OCI-LY7 (cell line): ENCODE measurements around the gene RBM19. TPM values are rescaled to one million over a fixed set of nuclear protein-coding genes. Genes with fewer than 3 reads are reported as not detected.

ENCODE experiments used
- BruUV-seq: library from RNA; stranded (reverse); fragments of 400-500 nt; replicated peaks from 2 replicates; lab custom pipeline; 2021; lab: Mats Ljungman, UMichigan
- CTCF ChIA-PET: fragments of 300-600 bp; sonication (Branson Sonifier 250); formaldehyde crosslinking; loops from one replicate; lab custom pipeline; 2022; ENCODE audit warnings: antibody characterized with exemption; ENCODE audit not compliant: unreplicated experiment; lab: Charles Lee
- POLR2A ChIA-PET: fragments of 300-600 bp; sonication (Branson Sonifier 250); formaldehyde crosslinking; loops from one replicate; lab custom pipeline; 2022; ENCODE audit warnings: antibody characterized with exemption; lab: Charles Lee
- DNase-seq: peaks from one replicate; pipeline ENCODE4 v3.0.0-alpha.2; 2015; ENCODE audit warnings: low spot score
- H2AFZ ChIP-seq: fragments of 200-600 bp; sonication (generic), shearing (Covaris generic); 2 replicates; pipeline ENCODE4 v1.6.1; 2014; ENCODE audit warnings: mild to moderate bottlenecking, antibody characterized with exemption, low read length, moderate library complexity
- H3K27ac ChIP-seq: fragments of 200-600 bp; sonication (generic); 2 replicates; pipeline ENCODE4 v1.5.1; 2014; ENCODE audit warnings: mixed run types, low read depth, mild to moderate bottlenecking, moderate library complexity, low read length, inconsistent platforms; ENCODE audit not compliant: poor library complexity, severe bottlenecking
- H3K36me3 ChIP-seq: fragments of 200-600 bp; sonication (generic); 2 replicates; pipeline ENCODE4 v1.6.1; 2014; ENCODE audit warnings: mild to moderate bottlenecking, antibody characterized with exemption, low read length, moderate library complexity, mixed read lengths; ENCODE audit not compliant: insufficient read depth
- H3K4me1 ChIP-seq: fragments of 200-600 bp; sonication (generic); 2 replicates; pipeline ENCODE4 v1.5.1; 2014; ENCODE audit warnings: mild to moderate bottlenecking, low read length; ENCODE audit not compliant: insufficient read depth, poor library complexity, severe bottlenecking
- H3K4me2 ChIP-seq: fragments of 200-600 bp; sonication (generic); 2 replicates; pipeline ENCODE4 v1.6.1; 2014; ENCODE audit warnings: mild to moderate bottlenecking, low read length
- H3K4me3 ChIP-seq: fragments of 200-600 bp; sonication (generic); 2 replicates; pipeline ENCODE4 v1.5.1; 2014; ENCODE audit warnings: mild to moderate bottlenecking, low read depth, low read length; ENCODE audit not compliant: poor library complexity, severe bottlenecking
- H3K79me2 ChIP-seq: fragments of 200-600 bp; sonication (generic); 2 replicates; pipeline ENCODE4 v1.6.1; 2016; ENCODE audit warnings: low read depth, mild to moderate bottlenecking, low read length, moderate library complexity, mixed read lengths; ENCODE audit not compliant: insufficient read depth
- H3K9me2 ChIP-seq: fragments of 200-600 bp; sonication (generic); 2 replicates; pipeline ENCODE4 v1.6.1; 2016; ENCODE audit warnings: mild to moderate bottlenecking, low read length, mixed read lengths; ENCODE audit not compliant: insufficient read depth
- H3K9me3 ChIP-seq: fragments of 200-600 bp; sonication (generic); 2 replicates; pipeline ENCODE4 v1.6.1; 2014; ENCODE audit warnings: mild to moderate bottlenecking, mixed run types, low read length, mixed read lengths
- H4K20me1 ChIP-seq: fragments of 200-600 bp; sonication (generic); 2 replicates; pipeline ENCODE4 v1.6.1; 2014; ENCODE audit warnings: mild to moderate bottlenecking, antibody characterized with exemption, low read length, moderate library complexity, mixed read lengths; ENCODE audit not compliant: insufficient read depth
- CTCF ChIP-seq: fragments of 200-600 bp; sonication (generic); conservative IDR thresholded peaks from 2 replicates; pipeline ENCODE4 v1.5.1; 2014; ENCODE audit warnings: mild to moderate bottlenecking, antibody characterized with exemption, low read length, moderate library complexity, mixed read lengths
- EZH2phosphoT487 ChIP-seq: fragments of 200-600 bp; sonication (generic); IDR thresholded peaks from 2 replicates; pipeline ENCODE4 v1.6.1; 2018; ENCODE audit warnings: low read depth, borderline replicate concordance, mild to moderate bottlenecking, mixed run types, antibody characterized with exemption, low read length, moderate library complexity, mixed read lengths
- intact Hi-C: fragments of 100-400 bp; cut with micrococcal nuclease; formaldehyde crosslinking; loops from one replicate; pipeline ENCODE4 v1.10.0; 2022; ENCODE audit not compliant: unreplicated experiment
- total RNA-seq, 2 experiments: library from RNA; depleted of rRNA in 1 of 2; stranded (reverse); fragments of >200 nt in 1 of 2; shearing (Covaris generic) in 1 of 2; gene quantifications; 2 replicates each; pipeline ENCODE4 v1.2.3, GENCODE V29; 2014 to 2022

Gene RBM19
- total RNA-seq, 2 experiments from 2014 or later = 37.8 to 46.2 TPM

- TF ChIP-seq EZH2phosphoT487 = no peak
- no peak for TF ChIP-seq CTCF
- Histone ChIP-seq H3K27ac (no peak overlapping the region), H3K9me3 (no peaks in the 10 kb centered on the region), H3K79me2 (no peaks in the 10 kb centered on the region), H2AFZ (no peak overlapping the region), H3K4me1 (no peaks in the 10 kb centered on the region), H3K4me2 (no peak overlapping the region), H3K9me2 (no peaks in the 10 kb centered on the region), H4K20me1 (no peaks in the 10 kb centered on the region), H3K36me3 (0 out of 2 replicates have a peak, but pooled peaks cover 4% of the 10 kb centered on the region), H3K4me3 (no peak overlapping the region)
- no TSS peak for BruUV-seq
- CTCF ChIA-PET = no interaction called here
- intact Hi-C loops = no loop called here
- no peak for DNase-seq
- POLR2A ChIA-PET = no interaction called here
These were observed 83.4 kb downstream of the RBM19 start for GRCh38 chr12:113882690-113883089.

GRCh38 chr12:113880988-113881962 lies 84.8 kb downstream of the RBM19 start:
- BruUV-seq = no TSS peak
- H3K4me3 ChIP-seq = no peak overlapping the region
- H4K20me1 ChIP-seq = no peaks in the 10 kb centered on the region
- H3K9me2 ChIP-seq = no peaks in the 10 kb centered on the region
- no peaks in the 10 kb centered on the region for H3K9me3 ChIP-seq
- no peak overlapping the region for H3K4me2 ChIP-seq
- CTCF ChIA-PET = no interaction called here
- H3K79me2 ChIP-seq = no peaks in the 10 kb centered on the region
- H3K27ac ChIP-seq = no peak overlapping the region
- no peaks in the 10 kb centered on the region for H3K4me1 ChIP-seq
- POLR2A ChIA-PET = no interaction called here
- TF ChIP-seq CTCF (no peak), EZH2phosphoT487 (no peak)
- no peak for DNase-seq
- H3K36me3 ChIP-seq = 0 out of 2 replicates have a peak, but pooled peaks cover 4% of the 10 kb centered on the region
- intact Hi-C loops = no loop called here
- no peak overlapping the region for H2AFZ ChIP-seq

GRCh38 chr12:113880326-113880725 lies 85.8 kb downstream of the RBM19 start:
- TF ChIP-seq EZH2phosphoT487 = no peak
- no peak for TF ChIP-seq CTCF
- BruUV-seq = no TSS peak
- Histone ChIP-seq H2AFZ (no peak overlapping the region), H4K20me1 (no peaks in the 10 kb centered on the region), H3K4me3 (no peak overlapping the region), H3K36me3 (0 out of 2 replicates have a peak, but pooled peaks cover 4% of the 10 kb centered on the region), H3K27ac (no peak overlapping the region), H3K9me3 (no peaks in the 10 kb centered on the region), H3K4me2 (no peak overlapping the region), H3K9me2 (no peaks in the 10 kb centered on the region), H3K79me2 (no peaks in the 10 kb centered on the region), H3K4me1 (no peaks in the 10 kb centered on the region)
- DNase-seq = no peak
- POLR2A ChIA-PET = interaction anchor here (0.6 kb wide), 1 partner anchor 189 kb away, joined by 3 read pairs; no protein-coding TSS in a partner anchor
- CTCF ChIA-PET = no interaction called here
- intact Hi-C loops = no loop called here
